NB4 (cell line): ENCODE data around the gene VRK3.

ENCODE experiments used
- CTCF ChIP-seq: IDR thresholded peaks from one replicate; pipeline ENCODE4 v1.5.1; 2012; ENCODE audit warnings: low read depth, low read length
- MAX ChIP-seq: IDR thresholded peaks from 2 replicates; pipeline ENCODE4 v1.6.1; 2011; ENCODE audit warnings: low read depth, low read length
- MYC ChIP-seq: IDR thresholded peaks from 2 replicates; pipeline ENCODE4 v1.6.1; 2011; ENCODE audit warnings: low read depth, low read length
- POLR2A ChIP-seq: IDR thresholded peaks from 2 replicates; pipeline ENCODE4 v1.6.1; 2011; ENCODE audit warnings: mild to moderate bottlenecking; ENCODE audit not compliant: insufficient read length; ENCODE audit errors: extremely low read depth

GRCh38 chr19:49972841-49973240 lies 52.3 kb downstream of the VRK3 start:
- TF ChIP-seq CTCF (no peak), POLR2A (no peak), MAX (no peak), MYC (no peak)
